Progenitor cell of endocrine pancreas (in vitro differentiated cells): ENCODE data around the gene SH3RF1. TPM values are rescaled to one million over a fixed set of nuclear protein-coding genes. Genes with fewer than 3 reads are reported as not detected.

ENCODE experiments used
- DNase-seq: peaks from one replicate; pipeline ENCODE4 v3.0.0; 2021; ENCODE audit warnings: low spot score; ENCODE audit not compliant: unreplicated experiment
- H3K27ac Mint-ChIP-seq: 2 replicates; pipeline ENCODE4 v1.8.0; 2021; ENCODE audit warnings: mild to moderate bottlenecking, moderate library complexity, mixed read lengths
- H3K27me3 Mint-ChIP-seq: 2 replicates; pipeline ENCODE4 v1.8.0; 2021; ENCODE audit warnings: mixed read lengths
- H3K36me3 Mint-ChIP-seq: 2 replicates; pipeline ENCODE4 v1.8.0; 2022; ENCODE audit warnings: mixed read lengths; ENCODE audit not compliant: insufficient read depth
- H3K4me1 Mint-ChIP-seq: 2 replicates; pipeline ENCODE4 v1.8.0; 2021; ENCODE audit warnings: low read depth, mixed read lengths
- H3K4me3 Mint-ChIP-seq: 2 replicates; pipeline ENCODE4 v1.8.0; 2021; ENCODE audit warnings: low read depth, mild to moderate bottlenecking, moderate library complexity, mixed read lengths
- H3K9me3 Mint-ChIP-seq: 2 replicates; pipeline ENCODE4 v1.8.0; 2021; ENCODE audit warnings: low read depth, mixed read lengths
- total RNA-seq: library from RNA; stranded (reverse); gene quantifications from 2 replicates; pipeline ENCODE4 v1.2.1, GENCODE V29; 2021
- TF ChIP-seq, protein P1 (sequence below): fragments of 200-600 bp; sonication (generic); IDR thresholded peaks from one replicate; pipeline ENCODE4 v1.5.0; 2021; ENCODE audit warnings: antibody characterized with exemption, mild to moderate bottlenecking; ENCODE audit not compliant: unreplicated experiment

Gene SH3RF1
- total RNA-seq, 1 donor from 2014 or later, result 31.1 TPM

DNA sequence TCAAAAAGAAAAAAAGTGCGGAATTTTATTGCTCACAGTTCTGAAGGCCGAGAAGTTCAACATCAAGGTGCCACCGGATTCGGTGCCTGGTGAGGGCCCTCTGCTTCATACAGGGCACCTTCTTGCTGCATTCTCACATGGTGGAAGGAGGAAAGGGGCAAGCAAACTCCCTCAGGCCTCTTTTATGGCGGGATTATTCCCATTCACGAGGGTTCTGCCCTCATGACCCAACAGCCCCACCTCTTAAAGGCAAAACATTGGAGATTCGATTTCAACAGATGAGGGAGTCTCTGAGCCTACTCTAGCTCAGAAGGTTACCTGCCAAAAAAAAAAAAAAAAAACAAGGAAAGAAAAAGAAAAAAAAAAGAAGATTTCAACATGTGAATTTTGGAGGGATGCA, 196.6 kb downstream of the SH3RF1 start:
- peaks cover 7% of the 10 kb centered on the region for H3K36me3 Mint-ChIP-seq
- TF ChIP-seq, protein P1, sequence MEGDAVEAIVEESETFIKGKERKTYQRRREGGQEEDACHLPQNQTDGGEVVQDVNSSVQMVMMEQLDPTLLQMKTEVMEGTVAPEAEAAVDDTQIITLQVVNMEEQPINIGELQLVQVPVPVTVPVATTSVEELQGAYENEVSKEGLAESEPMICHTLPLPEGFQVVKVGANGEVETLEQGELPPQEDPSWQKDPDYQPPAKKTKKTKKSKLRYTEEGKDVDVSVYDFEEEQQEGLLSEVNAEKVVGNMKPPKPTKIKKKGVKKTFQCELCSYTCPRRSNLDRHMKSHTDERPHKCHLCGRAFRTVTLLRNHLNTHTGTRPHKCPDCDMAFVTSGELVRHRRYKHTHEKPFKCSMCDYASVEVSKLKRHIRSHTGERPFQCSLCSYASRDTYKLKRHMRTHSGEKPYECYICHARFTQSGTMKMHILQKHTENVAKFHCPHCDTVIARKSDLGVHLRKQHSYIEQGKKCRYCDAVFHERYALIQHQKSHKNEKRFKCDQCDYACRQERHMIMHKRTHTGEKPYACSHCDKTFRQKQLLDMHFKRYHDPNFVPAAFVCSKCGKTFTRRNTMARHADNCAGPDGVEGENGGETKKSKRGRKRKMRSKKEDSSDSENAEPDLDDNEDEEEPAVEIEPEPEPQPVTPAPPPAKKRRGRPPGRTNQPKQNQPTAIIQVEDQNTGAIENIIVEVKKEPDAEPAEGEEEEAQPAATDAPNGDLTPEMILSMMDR, result no peak
- H3K27ac Mint-ChIP-seq, result peak overlapping the region; percentile 52
- DNase-seq, result no peak
- no peaks in the 10 kb centered on the region for H3K27me3 Mint-ChIP-seq
- H3K4me3 Mint-ChIP-seq, result no peak overlapping the region
- peaks cover 20% of the 10 kb centered on the region for H3K4me1 Mint-ChIP-seq
- H3K9me3 Mint-ChIP-seq, result peaks cover 12% of the 10 kb centered on the region

DNA sequence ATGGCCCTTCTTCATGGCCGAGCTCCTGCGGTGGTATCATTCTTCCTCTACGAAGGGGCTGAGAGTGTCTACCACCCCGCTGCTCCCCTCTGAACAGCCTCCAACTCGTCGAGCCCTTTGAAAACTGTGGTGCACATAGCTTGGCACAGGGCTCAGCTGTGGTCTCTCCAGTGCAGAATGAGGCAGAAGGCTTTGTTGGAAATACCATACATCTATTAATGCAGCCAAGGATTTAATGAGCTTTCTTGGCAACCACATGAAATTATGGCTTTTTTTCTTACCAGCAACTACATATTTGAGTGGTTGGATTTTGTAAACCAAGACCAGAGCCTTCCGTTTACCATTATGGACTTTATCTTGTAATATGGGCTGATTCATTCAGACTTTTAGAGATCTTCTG, 199.0 kb downstream of the SH3RF1 start:
- DNase-seq, result no peak
- TF ChIP-seq, protein P1, result no peak
- H3K36me3 Mint-ChIP-seq, result peaks cover 5% of the 10 kb centered on the region
- H3K4me3 Mint-ChIP-seq, result no peak overlapping the region
- H3K27ac Mint-ChIP-seq, result peak overlapping the region; percentile 14
- H3K4me1 Mint-ChIP-seq, result peaks cover 27% of the 10 kb centered on the region
- H3K27me3 Mint-ChIP-seq, result no peaks in the 10 kb centered on the region
- peaks cover 12% of the 10 kb centered on the region for H3K9me3 Mint-ChIP-seq

DNA sequence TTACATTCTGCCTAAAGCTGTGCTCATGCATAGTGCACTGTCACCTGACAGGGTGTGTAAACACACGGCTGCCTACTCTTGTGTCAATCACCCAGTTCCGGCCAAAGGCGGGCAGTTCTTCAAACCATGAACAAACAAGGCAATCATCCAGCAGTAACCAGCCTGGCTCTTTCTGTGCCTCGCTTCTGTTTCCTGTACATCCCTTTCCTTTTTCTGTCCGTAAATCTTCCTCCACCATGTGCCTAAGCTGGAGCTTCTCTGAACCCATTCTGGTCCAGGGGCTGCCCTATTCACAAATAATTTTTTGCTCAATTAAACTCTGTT, 199.9 kb downstream of the SH3RF1 start:
- H3K4me3 Mint-ChIP-seq, result peak overlapping the region; percentile 29
- peaks cover 12% of the 10 kb centered on the region for H3K9me3 Mint-ChIP-seq
- no peaks in the 10 kb centered on the region for H3K27me3 Mint-ChIP-seq
- peak overlapping the region; percentile 94 for H3K27ac Mint-ChIP-seq
- H3K36me3 Mint-ChIP-seq, result peaks cover 5% of the 10 kb centered on the region
- no peak for DNase-seq
- TF ChIP-seq, protein P1, result no peak
- H3K4me1 Mint-ChIP-seq, result peaks cover 27% of the 10 kb centered on the region

DNA sequence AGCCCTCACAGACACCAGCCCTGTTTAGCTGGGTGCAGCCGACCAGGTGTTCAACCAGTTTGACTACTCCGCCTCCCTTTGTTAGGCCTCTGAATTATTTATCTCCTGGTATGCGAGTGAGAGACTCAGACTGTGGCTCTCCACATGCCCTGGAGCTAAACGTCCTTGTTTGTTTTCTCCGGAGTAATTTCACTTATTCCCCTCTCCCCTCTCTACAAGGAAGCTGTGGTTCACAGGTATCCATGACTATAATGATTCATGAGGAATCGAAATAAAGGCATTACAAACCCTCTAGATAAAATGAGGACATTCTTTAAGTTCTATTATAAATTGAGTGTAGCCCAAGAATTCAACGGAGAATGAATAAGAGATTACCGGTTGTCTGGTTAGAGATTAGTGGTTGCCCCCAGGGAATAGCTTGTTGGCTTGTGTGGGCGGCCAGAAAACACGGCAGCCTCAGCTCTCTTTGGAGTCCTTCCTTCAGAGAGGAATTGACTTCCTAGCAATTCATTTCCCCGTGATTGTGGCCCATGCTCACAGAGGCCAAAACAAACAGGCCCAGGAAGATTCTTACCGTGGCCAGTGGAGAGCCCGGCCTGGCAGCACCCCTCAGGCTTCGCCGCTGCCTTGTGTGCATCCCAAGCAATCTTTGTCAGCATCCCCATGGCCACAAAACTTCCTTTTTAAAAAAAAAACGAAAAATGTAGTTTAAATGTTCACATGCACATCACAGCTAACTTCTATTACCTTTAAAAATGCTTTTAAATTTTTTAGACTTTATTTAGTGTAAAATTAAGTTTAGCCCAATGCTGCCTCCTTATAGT, 200.5 kb downstream of the SH3RF1 start:
- TF ChIP-seq, protein P1, result no peak
- DNase-seq, result no peak
- H3K9me3 Mint-ChIP-seq, result peaks cover 12% of the 10 kb centered on the region
- H3K4me1 Mint-ChIP-seq, result peaks cover 27% of the 10 kb centered on the region
- H3K36me3 Mint-ChIP-seq, result peaks cover 5% of the 10 kb centered on the region
- no peaks in the 10 kb centered on the region for H3K27me3 Mint-ChIP-seq
- peak overlapping the region; percentile 94 for H3K27ac Mint-ChIP-seq
- H3K4me3 Mint-ChIP-seq, result peak overlapping the region; percentile 29

DNA sequence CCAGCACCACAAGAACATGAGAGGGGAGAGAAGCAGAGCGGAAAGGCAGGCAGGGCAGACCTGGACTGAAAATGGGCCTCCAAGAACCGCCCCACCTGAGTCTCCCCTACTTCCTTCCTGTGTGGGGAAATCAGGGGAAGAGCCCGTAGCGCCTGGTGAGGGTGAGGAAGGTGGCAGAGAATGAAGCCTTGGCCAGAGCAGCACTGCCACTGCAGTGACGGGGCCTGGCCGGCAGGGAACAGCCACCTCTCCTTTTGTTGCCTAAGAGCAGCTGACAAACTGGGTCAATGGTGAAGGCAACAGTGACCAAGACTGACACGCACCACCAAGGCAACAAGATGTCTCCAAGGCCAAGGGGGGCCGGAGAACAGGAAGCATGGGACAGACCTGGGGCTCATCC, 202.3 kb downstream of the SH3RF1 start:
- DNase-seq, result no peak

More for the DNA sequence above, 202.3 kb downstream of the SH3RF1 start:
- H3K36me3 Mint-ChIP-seq, result peaks cover 5% of the 10 kb centered on the region
- TF ChIP-seq, protein P1, result no peak
- H3K4me3 Mint-ChIP-seq, result no peak overlapping the region
- H3K9me3 Mint-ChIP-seq, result peaks cover 12% of the 10 kb centered on the region
- H3K27me3 Mint-ChIP-seq, result no peaks in the 10 kb centered on the region
- H3K4me1 Mint-ChIP-seq, result peaks cover 27% of the 10 kb centered on the region
- peak overlapping the region; percentile 49 for H3K27ac Mint-ChIP-seq
